K562 (cell line): ENCODE results near the gene CORO2A. TPM values are rescaled to one million over a fixed set of nuclear protein-coding genes. Genes with fewer than 3 reads are reported as not detected.

Experiments
- CBFB ChIP-seq: sonication (generic); formaldehyde crosslinking; IDR thresholded peaks from 2 replicates; pipeline ENCODE4 v1.4.0; 2020; ENCODE audit warnings: mild to moderate bottlenecking, missing genetic modification reagents
- CC2D1A ChIP-seq: fragments of 450-650 bp; IDR thresholded peaks from 2 replicates; pipeline ENCODE4 v1.6.1; 2017; ENCODE audit warnings: mild to moderate bottlenecking
- CCNT2 ChIP-seq: IDR thresholded peaks from 2 replicates; pipeline ENCODE4 v1.6.1; 2011; ENCODE audit warnings: borderline replicate concordance, low read depth, mild to moderate bottlenecking, moderate library complexity, mixed read lengths, low read length; ENCODE audit not compliant: insufficient read length; ENCODE audit errors: extremely low read depth
- EHMT2 ChIP-seq: fragments of 450-650 bp; IDR thresholded peaks from 2 replicates; pipeline ENCODE4 v1.6.1; 2018; ENCODE audit warnings: antibody characterized with exemption
- ESRRA ChIP-seq: fragments of 450-650 bp; IDR thresholded peaks from 2 replicates; pipeline ENCODE4 v1.6.1; 2014; ENCODE audit warnings: low read depth, mild to moderate bottlenecking, moderate library complexity, borderline replicate concordance
- ETS2 ChIP-seq: IDR thresholded peaks from 2 replicates; pipeline ENCODE4 v1.6.1; 2016; ENCODE audit warnings: borderline replicate concordance, missing genetic modification characterization, mild to moderate bottlenecking, moderate library complexity, missing compliant biosample characterization; ENCODE audit not compliant: poor library complexity, severe bottlenecking
- ETV5 ChIP-seq: sonication (generic); formaldehyde crosslinking; IDR thresholded peaks from 2 replicates; pipeline ENCODE4 v1.4.0; 2020; ENCODE audit warnings: low read depth, mild to moderate bottlenecking, missing genetic modification reagents
- FOXM1 ChIP-seq, 2 experiments: fragments of 450-650 bp in 1 of 2; sonication (generic) in 1 of 2; formaldehyde crosslinking in 1 of 2; IDR thresholded peaks; 2 replicates each; pipeline versions ENCODE4 v1.6.1 to v1.9.0; 2017 to 2022; ENCODE audit warnings: low read depth in 2 of 2, mild to moderate bottlenecking in 2 of 2, missing genetic modification reagents in 1 of 2, moderate library complexity in 1 of 2
- KDM1A ChIP-seq, 2 experiments: fragments of 450-650 bp; IDR thresholded peaks; 2 replicates each; pipeline ENCODE4 v1.6.1; 2016; ENCODE audit warnings: mild to moderate bottlenecking in 2 of 2
- LEF1 ChIP-seq: fragments of 450-650 bp; IDR thresholded peaks from 2 replicates; pipeline ENCODE4 v1.6.1; 2016; ENCODE audit warnings: mild to moderate bottlenecking
- MAZ ChIP-seq, 2 experiments: fragments of 450-650 bp in 1 of 2; sonication (generic) in 1 of 2; formaldehyde crosslinking; IDR thresholded peaks in 1 of 2; conservative IDR thresholded peaks in 1 of 2; 2 replicates each; pipeline versions ENCODE4 v1.4.0 to v1.5.0; 2020; ENCODE audit warnings: mild to moderate bottlenecking in 1 of 2, missing genetic modification reagents in 1 of 2
- MIER1 ChIP-seq: fragments of 450-650 bp; IDR thresholded peaks from 2 replicates; pipeline ENCODE4 v1.6.1; 2016; ENCODE audit warnings: antibody characterized with exemption, mild to moderate bottlenecking, low read depth
- NCOA2 ChIP-seq, 2 experiments: fragments of 450-650 bp; IDR thresholded peaks; 2 replicates each; pipeline ENCODE4 v1.6.1; 2018; ENCODE audit warnings: mild to moderate bottlenecking in 2 of 2, moderate library complexity in 1 of 2; ENCODE audit not compliant: partially characterized antibody in 2 of 2
- NCOR1 ChIP-seq: fragments of 450-650 bp; IDR thresholded peaks from 2 replicates; pipeline ENCODE4 v1.6.1; 2016; ENCODE audit warnings: mild to moderate bottlenecking, moderate library complexity
- PHF21A ChIP-seq: fragments of 450-650 bp; IDR thresholded peaks from 2 replicates; pipeline ENCODE4 v1.6.1; 2017; ENCODE audit warnings: low read depth, borderline replicate concordance
- RBFOX2 ChIP-seq: fragments of 200-400 bp; formaldehyde crosslinking; IDR thresholded peaks from 2 replicates; pipeline ENCODE4 v1.6.1; 2017; ENCODE audit warnings: low read depth, mild to moderate bottlenecking, low read length, moderate library complexity
- RBM22 ChIP-seq: fragments of 200-400 bp; formaldehyde crosslinking; IDR thresholded peaks from 2 replicates; pipeline ENCODE4 v1.6.1; 2018; ENCODE audit warnings: low read length, low read depth; ENCODE audit not compliant: poor library complexity, severe bottlenecking
- SMAD1 ChIP-seq: fragments of 150-350 bp; IDR thresholded peaks from 2 replicates; pipeline ENCODE4 v1.6.1; 2014; ENCODE audit warnings: low read length, low read depth; ENCODE audit not compliant: partially characterized antibody
- SMARCA4 ChIP-seq: fragments of 450-650 bp; IDR thresholded peaks from 2 replicates; pipeline ENCODE4 v1.6.1; 2016
- STAT5A ChIP-seq: IDR thresholded peaks from 2 replicates; pipeline ENCODE4 v1.6.1; 2012; ENCODE audit warnings: low read length, inconsistent platforms, borderline replicate concordance
- TRIM28 ChIP-seq: fragments of 450-650 bp; IDR thresholded peaks from 2 replicates; pipeline ENCODE4 v1.6.1; 2017
- ZBTB43 ChIP-seq: sonication (generic); formaldehyde crosslinking; IDR thresholded peaks from 2 replicates; pipeline ENCODE4 v1.8.0; 2023; ENCODE audit warnings: mild to moderate bottlenecking, missing genetic modification reagents
- ZFP36 ChIP-seq: fragments of 150-350 bp; IDR thresholded peaks from 2 replicates; pipeline ENCODE4 v1.6.1; 2018; ENCODE audit warnings: low read length, low read depth; ENCODE audit not compliant: partially characterized antibody
- ZNF143 ChIP-seq: sonication (generic); formaldehyde crosslinking; IDR thresholded peaks from 2 replicates; pipeline ENCODE4 v1.9.0; 2022; ENCODE audit warnings: mild to moderate bottlenecking, missing genetic modification reagents
- ZNF239 ChIP-seq: fragments of 250-450 bp; sonication (Bioruptor Pico); IDR thresholded peaks from 2 replicates; pipeline ENCODE4 v1.4.0; 2020; ENCODE audit warnings: mild to moderate bottlenecking
- polyA plus RNA-seq, 8 experiments: library from polyadenylated mRNA; depleted of rRNA in 4 of 8; stranded (reverse) in 5 of 8; unstranded in 3 of 8; fragments of >200 nt; fragmentation: Nextera tagmentation in 2 of 8; fragmentation: Illumina TruSeq in 1 of 8; extraction: Ambion mirVana in 2 of 8; extraction: Trizol in 1 of 8; gene quantifications; 2 replicates each; pipeline versions ENCODE4 v1.2.1 to v1.2.3, GENCODE V29; 2011 to 2014; ENCODE audit warnings: inconsistent platforms in 1 of 8, missing spikeins in 1 of 8
- total RNA-seq, 7 experiments: library from RNA; depleted of rRNA in 6 of 7; stranded (reverse); fragments of >200 nt in 6 of 7; fragmentation: Illumina TruSeq in 2 of 7; extraction: Trizol in 2 of 7; gene quantifications; 2 replicates each; pipeline versions ENCODE4 v1.2.1 to v1.2.3, GENCODE V29; 2011 to 2021; ENCODE audit warnings: low replicate concordance in 1 of 7
- TF ChIP-seq, protein P1 (sequence below), 2 experiments: fragments of 250-450 bp in 1 of 2; fragments of 450-650 bp in 1 of 2; sonication (Bioruptor Pico) in 1 of 2; IDR thresholded peaks; 2 replicates each; pipeline versions ENCODE4 v1.6.1 to v1.8.0; 2016 to 2021; ENCODE audit warnings: mild to moderate bottlenecking in 2 of 2, moderate library complexity in 2 of 2, missing compliant biosample characterization in 1 of 2, missing genetic modification characterization in 1 of 2
- TF ChIP-seq, protein P2 (sequence below): fragments of 250-450 bp; sonication (Bioruptor Pico); IDR thresholded peaks from 2 replicates; pipeline ENCODE4 v1.9.0; 2021; ENCODE audit warnings: mild to moderate bottlenecking

CORO2A gene
- total and polyA plus RNA-seq, 9 of the 15 experiments (the other 6 are each of a cell fraction or from before 2014, with no cell fraction given), result 9.5 to 26.6 (median 18.0) TPM

DNA sequence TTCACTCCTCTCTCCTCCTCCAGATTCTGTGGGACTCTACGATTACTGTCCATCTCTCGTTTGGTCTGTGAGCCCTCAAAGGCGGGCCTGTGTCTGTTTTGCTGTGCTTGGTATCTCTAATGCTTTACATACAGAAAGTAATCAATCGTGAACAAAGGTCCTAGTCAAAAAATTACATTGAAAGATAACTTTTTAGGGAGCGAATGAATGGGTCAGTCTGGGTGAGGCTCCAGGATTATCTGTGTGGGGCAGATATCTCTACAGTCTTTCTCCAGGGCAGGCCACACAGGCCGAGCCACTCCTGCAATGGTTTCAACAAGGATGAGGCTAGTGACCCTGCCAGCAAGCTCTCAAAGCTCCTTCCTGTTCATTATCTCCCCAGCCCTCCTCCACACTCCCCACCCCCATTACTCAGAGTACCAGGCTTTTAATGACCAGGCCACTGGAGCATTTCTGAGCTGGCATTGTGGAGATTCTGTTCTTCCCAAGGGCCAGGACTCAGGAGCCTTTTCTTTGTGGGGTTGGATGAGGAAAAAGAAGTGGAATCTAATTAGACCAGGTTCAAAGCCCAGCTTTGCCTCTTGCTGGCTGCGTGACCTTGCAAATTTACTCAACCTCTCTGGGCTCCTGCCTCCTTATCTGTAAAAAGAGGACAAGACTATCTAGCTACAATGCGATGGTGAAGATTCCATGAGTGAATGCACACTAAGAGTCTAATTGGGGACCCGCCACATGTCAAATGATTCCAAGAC is 10.2 kb downstream of the CORO2A start (continued):
- TF ChIP-seq, protein P1, sequence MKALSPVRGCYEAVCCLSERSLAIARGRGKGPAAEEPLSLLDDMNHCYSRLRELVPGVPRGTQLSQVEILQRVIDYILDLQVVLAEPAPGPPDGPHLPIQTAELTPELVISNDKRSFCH (CRISPR knock-in tag; IDR thresholded peaks at IDR 0.05), result no peak
- TF ChIP-seq, protein P1 (tag; IDR thresholded peaks at IDR 0.05), result 0 out of 2 replicates have a peak, but pooled peaks have one; percentile 16
- TF ChIP-seq CCNT2 (peak; percentile 85), ZFP36 (peak; percentile 90), ETS2 (tag) (no peak), ZBTB43 (CRISPR knock-in tag) (no peak), NCOA2 (IDR thresholded peaks at IDR 0.05; ENCODE audit: partially characterized antibody in 2 of 2) (peak; percentile 6 to 19), CBFB (CRISPR knock-in tag) (no peak), LEF1 (peak; percentile 88), EHMT2 (no peak), PHF21A (no peak), MAZ (CRISPR knock-in tag; conservative IDR thresholded peaks at IDR 0.05 in 1 of 2, IDR thresholded peaks at IDR 0.05 in 1 of 2) (peak; percentile 54 to 80), NCOR1 (peak; percentile 94), MIER1 (no peak), TRIM28 (no peak; the same call in 1 of the 2 replicates), FOXM1 (IDR thresholded peaks at IDR 0.05; ENCODE audit: low read depth) (peak; percentile 75), FOXM1 (CRISPR knock-in tag; IDR thresholded peaks at IDR 0.05; ENCODE audit: low read depth) (no peak), RBM22 (no peak), SMAD1 (peak; percentile 45), ZNF143 (no peak), ETV5 (peak; percentile 86), STAT5A (peak; percentile 67), CC2D1A (peak; percentile 83; the same call in 1 of the 2 replicates), ZNF239 (CRISPR knock-in tag) (0 out of 2 replicates have a peak, but pooled peaks have one; percentile 17), SMARCA4 (peak; percentile 92), RBFOX2 (0 out of 2 replicates have a peak, but pooled peaks have one; percentile 12), ESRRA (0 out of 2 replicates have a peak, but pooled peaks have one; percentile 14), KDM1A (IDR thresholded peaks at IDR 0.05) (peak; percentile 74 to 95)
- TF ChIP-seq, protein P2, sequence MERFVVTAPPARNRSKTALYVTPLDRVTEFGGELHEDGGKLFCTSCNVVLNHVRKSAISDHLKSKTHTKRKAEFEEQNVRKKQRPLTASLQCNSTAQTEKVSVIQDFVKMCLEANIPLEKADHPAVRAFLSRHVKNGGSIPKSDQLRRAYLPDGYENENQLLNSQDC (CRISPR knock-in tag), result no peak
